HG02885 (cell line): ENCODE measurements around the gene LRRC34.

Experiments
- ATAC-seq: cut with Tn5 transposase; IDR thresholded peaks from one replicate; pipeline ENCODE4 v1.9.1; 2021; ENCODE audit warnings: mild to moderate bottlenecking; ENCODE audit not compliant: unreplicated experiment, poor library complexity

Gene LRRC34

GRCh38 chr3:169769287-169770181 is 43.2 kb downstream of the LRRC34 start, which contains the start of gene ACTRT3:
Gene ACTRT3 (minus strand): TSS chr3:169769561. CDS start chr3:169769520, 41 bp downstream.
- ATAC-seq: peak; percentile 29

- ATAC-seq: peak; percentile 73
These were observed 47.7 kb downstream of the LRRC34 start, which contains the start of gene TERC for GRCh38 chr3:169764882-169765612. Gene TERC (minus strand): TSS chr3:169765060.

GRCh38 chr3:169764312-169764881 is 48.3 kb downstream of the LRRC34 start:
- peak; percentile 46 for ATAC-seq

GRCh38 chr3:169760479-169760878 is 52.2 kb downstream of the LRRC34 start:
- ATAC-seq: no peak

- peak; percentile 58 for ATAC-seq
These were observed 53.4 kb downstream of the LRRC34 start for GRCh38 chr3:169759256-169759655.

GRCh38 chr3:169758359-169758994 is 54.2 kb downstream of the LRRC34 start:
- ATAC-seq: no peak

- no peak for ATAC-seq
These were observed 57.2 kb downstream of the LRRC34 start for GRCh38 chr3:169755488-169755887.

- ATAC-seq: no peak
These were observed 58.0 kb downstream of the LRRC34 start for GRCh38 chr3:169754711-169755110.

- ATAC-seq: no peak
These were observed 60.8 kb downstream of the LRRC34 start for GRCh38 chr3:169751875-169752274.

- ATAC-seq: peak; percentile 39
These were observed 62.0 kb downstream of the LRRC34 start for GRCh38 chr3:169750665-169751064.

- peak; percentile 40 for ATAC-seq
These were observed 64.0 kb downstream of the LRRC34 start for GRCh38 chr3:169748670-169749069.

GRCh38 chr3:169746924-169747323 is 65.8 kb downstream of the LRRC34 start:
- no peak for ATAC-seq

GRCh38 chr3:169744366-169745054 is 68.2 kb downstream of the LRRC34 start:
- ATAC-seq: no peak
